ENCODE results near the gene ALDH2. TPM values are rescaled to one million over a fixed set of nuclear protein-coding genes. Genes with fewer than 3 reads are reported as not detected.

ALDH2 gene
- total and polyA plus RNA-seq, 12 donors = 52.2 to 536 (median 338) TPM

GRCh38 chr12:111792856-111793235, 26.1 kb downstream of the ALDH2 start:
- Histone ChIP-seq H3K9me3 (replicated peaks in 1 of 3) (no peaks in the 10 kb centered on the region), H3K4me3 (no peak overlapping the region), H3K4me1 (replicated peaks in 1 of 2) (peaks cover 29 to 33% of the 10 kb centered on the region in 2 donors), H3K27ac (peak overlapping the region; percentile 82 to 98 (median 91)), H3K36me3 (replicated peaks in 1 of 2) (peaks cover 0 to 81% of the 10 kb centered on the region in 2 donors), H3K27me3 (no peaks in the 10 kb centered on the region)
- DNase-seq = no peak
- 86 to 93% (median 92%) methylated on average over 3 of the region's 3 CpGs for WGBS, 4 donors
- no peak for TF ChIP-seq CTCF (IDR thresholded peaks at IDR 0.05)
- no peak for TF ChIP-seq POLR2A (IDR thresholded peaks at IDR 0.05)
- intact Hi-C loops (cut with DNase I) = no loop called here

GRCh38 chr12:111798182-111798581, 31.4 kb downstream of the ALDH2 start:
- no peaks in the 10 kb centered on the region for H3K9me3 ChIP-seq (replicated peaks in 1 of 3)
- intact Hi-C loops (cut with DNase I) = no loop called here
- H3K4me3 ChIP-seq = no peak overlapping the region
- H3K27ac ChIP-seq = peak overlapping the region in 1 of 5 donors; percentile 17
- DNase-seq = peak in 1 of 7 donors; percentile 33
- no peaks in the 10 kb centered on the region for H3K4me1 ChIP-seq (replicated peaks in 1 of 2)
- peaks cover 0 to 96% of the 10 kb centered on the region in 2 donors for H3K36me3 ChIP-seq (replicated peaks in 1 of 2)
- WGBS, 4 donors = 69 to 82% (median 80%) methylated on average over 1 to 4 of the region's 4 CpGs
- TF ChIP-seq POLR2A (IDR thresholded peaks at IDR 0.05) = no peak
- TF ChIP-seq CTCF (IDR thresholded peaks at IDR 0.05) = no peak
- H3K27me3 ChIP-seq = no peaks in the 10 kb centered on the region

- no peak for DNase-seq
- H3K27me3 ChIP-seq = no peaks in the 10 kb centered on the region
- H3K4me3 ChIP-seq = no peak overlapping the region
- peaks cover 0 to 94% of the 10 kb centered on the region in 2 donors for H3K36me3 ChIP-seq (replicated peaks in 1 of 2)
- TF ChIP-seq CTCF (IDR thresholded peaks at IDR 0.05) (no peak), POLR2A (IDR thresholded peaks at IDR 0.05) (no peak)
- intact Hi-C loops (cut with DNase I) = no loop called here
- H3K27ac ChIP-seq = no peak overlapping the region
- 86 to 96% (median 94%) methylated on average over 5 to 9 of the region's 9 CpGs for WGBS, 4 donors
- no peaks in the 10 kb centered on the region for H3K9me3 ChIP-seq (replicated peaks in 1 of 3)
- H3K4me1 ChIP-seq (replicated peaks in 1 of 2) = no peaks in the 10 kb centered on the region
These were observed 33.0 kb downstream of the ALDH2 start for GRCh38 chr12:111799758-111800157.

GRCh38 chr12:111803038-111803626, 36.4 kb downstream of the ALDH2 start:
- H3K36me3 ChIP-seq (replicated peaks in 1 of 2) = peaks cover 0 to 96% of the 10 kb centered on the region in 2 donors
- no peak overlapping the region for H3K27ac ChIP-seq
- TF ChIP-seq CTCF (IDR thresholded peaks at IDR 0.05) (no peak), POLR2A (IDR thresholded peaks at IDR 0.05) (no peak)
- DNase-seq = no peak
- H3K4me3 ChIP-seq = no peak overlapping the region
- H3K9me3 ChIP-seq (replicated peaks in 1 of 3) = no peaks in the 10 kb centered on the region
- intact Hi-C loops (cut with DNase I) = no loop called here
- 92 to 94% (median 93%) methylated on average over 6 of the region's 6 CpGs for WGBS, 4 donors
- no peaks in the 10 kb centered on the region for H3K27me3 ChIP-seq
- no peaks in the 10 kb centered on the region for H3K4me1 ChIP-seq (replicated peaks in 1 of 2)

Data from adrenal gland (tissue), 12 donors.